Activated CD4-positive, alpha-beta T cell treated with anti-CD3 and anti-CD28 coated beads, Interleukin-2, amount 50 U/mL, for 16 hours (primary cell): Measurements from ENCODE around the gene C1orf167.
A peak's percentile ranks its signal among the peaks of the same experiment; 100 is the strongest.

Experiments used
- DNase-seq: peaks from one replicate; pipeline ENCODE4 v3.0.0-alpha.2; 2020

Gene C1orf167, protein sequence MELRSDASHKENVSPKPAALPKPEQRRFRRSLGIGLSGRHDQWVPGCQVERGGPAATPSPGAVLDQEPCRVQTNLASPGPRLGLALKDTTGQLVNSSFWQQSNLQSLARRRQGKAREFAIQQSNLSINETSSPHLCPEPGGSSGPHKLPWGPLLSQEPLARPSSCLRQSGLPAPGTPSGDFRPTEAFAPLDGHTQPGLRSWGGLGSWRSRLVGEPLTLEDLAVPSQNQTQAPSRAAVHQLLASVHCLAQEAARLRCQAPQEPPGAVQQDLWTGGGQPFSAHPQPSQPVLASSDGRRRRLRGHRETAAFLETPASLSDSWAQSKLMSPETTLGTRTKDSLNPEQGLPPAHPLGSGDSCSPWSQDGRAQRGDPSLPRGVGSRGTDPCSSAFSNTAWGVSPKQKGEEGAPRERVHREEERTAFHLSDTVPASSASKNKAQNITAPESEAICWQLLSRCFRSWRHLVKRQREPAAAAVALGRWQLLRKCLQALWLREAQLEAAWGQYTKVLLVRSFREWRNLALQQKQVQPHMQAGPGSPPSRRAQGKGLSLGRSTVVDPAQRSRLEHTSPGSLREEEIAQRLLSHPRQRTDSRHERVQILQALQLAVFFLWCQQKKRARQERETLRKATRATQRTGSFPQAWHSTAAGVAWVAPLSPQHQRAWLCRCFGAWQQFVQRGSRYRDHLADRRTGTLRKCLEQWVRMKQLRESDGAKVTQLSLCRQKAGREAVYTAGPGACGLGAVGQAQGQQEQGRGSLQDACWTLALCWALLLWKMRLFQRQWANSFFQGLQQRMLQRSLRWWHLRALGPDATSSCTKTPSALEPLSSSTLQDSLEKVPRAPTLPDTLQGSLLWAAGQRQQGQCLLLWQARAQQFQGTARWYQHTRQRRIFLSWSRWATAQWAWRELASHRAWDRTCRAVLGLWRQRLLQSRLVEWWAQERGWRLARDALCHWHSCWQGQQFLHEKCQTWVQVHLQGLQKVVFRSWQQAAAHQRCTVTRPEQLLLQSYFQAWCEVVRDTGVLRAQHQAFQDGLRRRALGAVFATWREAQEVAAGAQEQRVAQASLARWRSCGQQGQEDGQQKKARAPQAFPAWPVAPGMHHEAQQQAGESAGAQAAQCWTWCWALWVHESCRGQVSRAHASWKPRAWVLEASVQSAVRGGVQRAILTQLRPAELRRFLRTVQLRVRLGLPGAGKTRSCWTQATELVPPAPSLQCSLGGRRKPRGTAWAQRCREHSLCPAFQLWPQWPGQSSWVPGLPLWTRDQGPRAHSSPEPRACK (N-terminal part only)

DNA sequence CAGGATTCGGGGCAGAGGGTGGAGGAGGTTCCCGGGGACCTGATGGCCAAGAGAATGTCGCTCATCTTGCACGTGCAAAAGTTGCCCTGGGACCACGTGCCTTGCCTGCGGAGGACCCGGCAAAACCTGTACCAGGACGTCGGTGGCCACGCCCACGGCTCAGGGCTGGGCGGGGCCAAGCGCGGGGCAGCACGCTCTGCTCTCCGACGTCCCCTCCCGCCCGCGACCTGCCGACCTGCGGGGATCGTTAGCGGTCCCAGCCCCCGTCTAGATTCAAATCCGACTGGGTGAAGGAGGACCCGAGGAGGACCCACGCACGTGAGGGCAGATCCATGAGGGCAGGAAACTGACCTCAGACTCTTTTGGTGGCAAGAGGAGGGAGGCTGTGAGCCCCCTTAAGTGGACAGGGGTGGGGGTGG lies at the start of gene C1orf167:
TSS of gene C1orf167 (plus strand) at position 206 of the 419 bp plus-strand sequence. CDS start 2,208 bp downstream, outside the sequence.
- DNase-seq = no peak

DNA sequence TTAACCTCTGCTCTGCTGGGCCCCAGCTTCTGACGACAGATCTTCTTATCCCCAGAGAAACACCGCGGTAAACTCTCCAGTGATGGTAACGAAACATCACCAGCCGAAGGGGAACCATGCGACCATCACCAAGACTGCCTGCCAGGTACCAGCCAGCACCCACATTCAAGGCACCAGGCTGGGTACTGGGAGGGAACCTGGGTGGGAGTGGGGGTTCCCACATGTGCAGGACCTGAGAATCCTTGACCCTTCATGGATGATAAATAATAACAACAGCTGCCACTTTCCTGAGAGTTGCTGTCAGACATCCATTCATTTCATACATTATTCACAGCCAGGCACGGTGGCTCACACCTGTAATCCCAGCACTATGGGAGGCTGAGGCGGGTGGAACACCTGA lies 49.7 kb upstream of the C1orf167 start:
- DNase-seq = no peak

DNA sequence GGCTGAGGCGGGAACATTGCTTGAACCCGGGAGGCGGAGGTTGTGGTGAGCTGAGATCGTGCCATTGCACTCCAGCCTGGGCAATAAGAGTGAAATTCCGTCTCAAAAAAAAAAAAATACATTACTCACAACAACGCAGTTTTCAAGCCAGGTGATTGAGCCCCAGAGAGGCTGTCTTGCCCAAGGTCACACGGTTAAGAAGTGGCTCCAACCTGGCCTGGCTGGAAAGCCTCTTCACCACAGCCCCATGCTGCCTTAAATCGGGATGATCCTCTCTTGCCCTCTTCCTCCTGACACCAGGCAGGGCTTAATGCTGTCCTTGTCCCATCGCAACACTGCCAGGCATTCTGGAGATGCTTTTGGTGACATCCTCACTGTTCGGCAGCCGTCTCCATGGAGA lies 48.9 kb upstream of the C1orf167 start:
- no peak for DNase-seq

DNA sequence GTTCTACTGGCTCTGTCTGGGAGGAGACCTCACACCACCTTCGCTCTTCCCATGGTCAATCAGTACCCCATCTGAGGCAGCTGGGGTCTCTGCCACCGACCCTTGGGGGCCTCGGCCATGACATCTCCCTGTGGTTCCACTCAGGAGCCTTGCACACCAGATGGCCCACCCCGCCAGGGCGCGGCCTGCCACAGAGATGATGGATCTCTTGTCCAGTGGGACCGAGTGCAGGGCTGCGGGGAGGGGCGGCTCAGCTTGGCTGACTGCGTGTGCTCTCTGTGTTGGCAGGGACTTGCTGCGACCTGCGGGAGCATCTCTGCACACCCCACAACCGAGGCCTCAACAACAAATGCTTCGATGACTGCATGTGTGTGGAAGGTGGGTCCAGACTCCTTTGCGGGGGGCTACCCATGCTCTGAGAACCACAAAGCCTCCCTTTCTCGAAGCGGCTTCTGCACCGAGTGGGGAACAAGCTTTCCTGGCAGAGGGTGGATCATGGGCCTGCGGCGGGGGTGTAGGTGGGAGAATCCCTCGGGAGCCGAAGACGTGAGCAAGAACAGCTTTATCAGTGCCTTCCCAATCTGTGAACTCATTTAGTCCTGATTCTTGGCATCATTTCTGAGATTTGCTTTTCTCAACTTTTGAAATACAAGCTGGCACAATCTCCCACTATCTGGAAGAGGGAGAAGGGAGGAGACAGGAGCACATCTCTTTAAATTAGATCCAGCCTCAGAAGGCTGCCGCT lies 47.0 kb upstream of the C1orf167 start:
- DNase-seq = no peak

DNA sequence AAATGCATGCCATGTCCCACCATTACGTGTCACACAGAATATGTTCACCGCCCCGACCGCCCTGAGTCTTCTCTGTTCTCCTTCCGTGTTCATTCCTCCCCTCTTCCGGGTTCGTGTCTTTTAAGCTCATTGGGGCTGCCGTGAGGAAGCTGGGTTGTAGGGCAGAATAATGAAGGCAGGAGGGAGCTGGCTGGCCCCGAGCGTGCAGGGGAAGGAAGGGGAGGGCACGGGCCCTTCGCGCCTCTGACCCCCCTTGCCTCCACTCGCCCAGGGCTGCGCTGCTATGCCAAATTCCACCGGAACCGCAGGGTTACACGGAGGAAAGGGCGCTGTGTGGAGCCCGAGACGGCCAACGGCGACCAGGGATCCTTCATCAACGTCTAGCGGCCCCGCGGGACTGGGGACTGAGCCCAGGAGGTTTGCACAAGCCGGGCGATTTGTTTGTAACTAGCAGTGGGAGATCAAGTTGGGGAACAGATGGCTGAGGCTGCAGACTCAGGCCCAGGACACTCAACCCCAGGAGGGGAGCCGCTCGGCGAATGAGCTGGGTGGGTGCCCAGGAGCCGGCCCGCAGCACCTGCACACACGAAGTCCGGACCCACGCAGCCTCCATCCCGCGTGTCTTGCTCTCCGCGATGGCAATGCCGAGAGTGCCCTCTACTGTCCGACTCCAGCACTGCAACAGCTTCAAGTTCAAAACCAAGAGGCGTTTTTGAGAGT lies 42.5 kb upstream of the C1orf167 start:
- DNase-seq = peak; percentile 81

DNA sequence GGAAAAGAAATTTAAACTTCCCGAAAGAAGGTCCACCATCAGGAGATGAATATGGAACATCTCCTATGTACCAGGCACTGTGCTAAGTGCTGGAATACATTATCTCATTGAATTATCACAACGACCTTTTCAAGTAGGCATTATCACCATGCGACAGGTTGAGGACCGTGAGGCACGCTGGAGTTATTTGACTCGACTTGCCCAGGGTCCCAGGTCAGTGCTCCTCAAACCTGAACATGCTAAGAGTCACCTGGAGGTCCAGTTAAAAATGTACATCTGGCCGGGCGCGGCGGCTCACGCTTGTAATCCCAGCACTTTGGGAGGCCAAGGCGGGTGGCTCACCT lies 42.0 kb upstream of the C1orf167 start:
- DNase-seq = no peak

DNA sequence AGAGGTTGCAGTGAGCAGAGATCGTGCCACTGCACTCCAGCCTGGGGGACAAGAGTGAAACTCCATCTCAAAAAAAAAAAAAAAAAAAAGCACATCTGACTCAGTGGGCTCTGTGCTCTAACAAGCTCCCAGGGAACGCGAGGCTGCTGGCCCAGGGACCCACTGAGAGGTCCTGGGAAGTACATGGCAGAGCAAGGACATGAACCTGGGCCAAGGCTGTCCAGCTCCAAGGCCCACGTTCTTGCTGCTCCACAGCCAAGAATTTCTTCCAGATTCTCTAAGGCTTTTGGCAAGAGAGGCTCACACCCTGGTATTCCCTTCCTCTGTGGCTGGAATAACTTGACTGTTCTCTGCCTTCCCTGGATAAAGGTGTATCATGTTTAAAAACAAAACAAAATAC lies 41.5 kb upstream of the C1orf167 start:
- DNase-seq = no peak

- no peak for DNase-seq
These were observed 40.7 kb upstream of the C1orf167 start for GRCh38 chr1:11721311-11721710.

- no peak for DNase-seq
These were observed 39.5 kb upstream of the C1orf167 start for GRCh38 chr1:11722538-11722937.

GRCh38 chr1:11725616-11726015 lies 36.4 kb upstream of the C1orf167 start:
- no peak for DNase-seq

DNA sequence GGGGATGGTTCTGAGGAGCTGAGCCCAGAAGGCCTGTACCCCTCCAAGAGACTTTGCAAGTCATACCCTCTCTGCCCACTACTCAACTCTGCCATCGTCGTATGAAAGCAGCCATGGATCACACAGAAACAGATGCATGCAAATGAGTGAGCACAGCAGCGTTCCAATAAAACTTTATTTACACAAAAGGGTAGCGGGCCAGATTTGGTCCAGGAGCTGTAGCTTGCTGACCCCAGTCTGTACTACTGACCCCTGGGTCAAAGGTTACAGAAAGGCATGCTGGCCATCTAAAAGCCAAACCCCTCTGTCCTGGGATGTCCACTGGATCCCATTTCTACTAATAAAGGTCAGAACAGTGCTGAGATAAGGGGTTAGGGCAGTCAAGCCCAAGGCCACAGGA lies 34.9 kb upstream of the C1orf167 start:
- no peak for DNase-seq

GRCh38 chr1:11728126-11728806 lies 33.7 kb upstream of the C1orf167 start:
- no peak for DNase-seq

GRCh38 chr1:11729155-11729497 lies 32.9 kb upstream of the C1orf167 start:
- no peak for DNase-seq

- no peak for DNase-seq
These were observed 32.2 kb upstream of the C1orf167 start for GRCh38 chr1:11729498-11730428.

DNA sequence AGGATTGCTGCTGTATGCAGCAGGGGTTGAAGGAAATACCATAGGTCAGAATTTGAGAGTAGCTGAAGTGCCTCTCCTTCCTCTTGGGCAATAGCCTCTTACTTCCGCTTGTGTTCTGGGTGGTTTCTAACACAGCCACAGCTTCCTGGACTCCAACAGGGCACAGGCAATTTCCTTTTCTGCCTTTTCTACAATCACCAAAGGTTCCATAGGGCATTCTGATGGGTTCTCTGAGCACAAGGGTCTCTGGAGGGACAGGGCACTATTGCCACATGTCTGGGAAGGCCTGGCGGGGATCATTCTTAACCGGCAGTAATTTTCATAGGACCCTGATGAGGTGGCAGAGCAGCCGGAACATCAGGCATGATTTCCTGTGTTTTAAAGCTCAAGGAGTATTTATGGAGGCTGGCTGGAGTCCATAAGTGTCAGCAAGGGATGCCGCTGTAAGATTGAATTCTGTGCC lies 31.5 kb upstream of the C1orf167 start:
- peak; percentile 80 for DNase-seq

- no peak for DNase-seq
These were observed 30.2 kb upstream of the C1orf167 start for GRCh38 chr1:11731691-11732283.

GRCh38 chr1:11733306-11733705 lies 28.7 kb upstream of the C1orf167 start:
- no peak for DNase-seq

DNA sequence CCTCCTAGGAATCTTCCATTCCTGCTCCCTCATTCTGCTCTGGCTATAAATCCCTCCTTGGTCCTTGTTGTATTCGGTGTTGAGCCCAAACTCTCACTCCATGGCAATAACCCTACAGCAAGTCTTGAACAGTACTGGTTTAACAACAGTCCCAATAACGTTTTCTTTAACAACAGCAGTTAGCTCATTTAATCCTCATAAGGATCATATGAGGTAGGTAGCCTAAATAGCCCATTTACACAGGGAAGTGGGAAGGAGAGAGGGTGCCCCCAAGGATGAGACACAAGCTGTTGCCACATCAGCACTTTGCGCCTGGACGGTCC lies 26.5 kb upstream of the C1orf167 start:
- no peak for DNase-seq

- peak; percentile 92 for DNase-seq
These were observed 25.9 kb upstream of the C1orf167 start, which contains the start of gene AGTRAP for GRCh38 chr1:11735854-11736745. Gene AGTRAP (plus strand): TSS chr1:11736136. CDS start chr1:11736209, 73 bp downstream.
